Colonic mucosa (tissue), 4 donors: Measurements from ENCODE around the gene STX5. TPM values are rescaled to one million over a fixed set of nuclear protein-coding genes. Genes with fewer than 3 reads are reported as not detected.

Experiments
- DNase-seq: peaks from one replicate; pipeline ENCODE4 v3.0.0-alpha.2; 2020
- H3K27ac ChIP-seq: fragments of 200-600 bp; one replicate; pipeline ENCODE4 v1.8.0; 2021
- H3K27me3 ChIP-seq: fragments of 200-600 bp; one replicate; pipeline ENCODE4 v1.8.0; 2021
- H3K36me3 ChIP-seq: fragments of 200-600 bp; one replicate; pipeline ENCODE4 v1.8.0; 2021
- H3K4me1 ChIP-seq: fragments of 200-600 bp; one replicate; pipeline ENCODE4 v1.8.0; 2021; ENCODE audit warnings: mild to moderate bottlenecking
- H3K4me3 ChIP-seq: fragments of 200-600 bp; one replicate; pipeline ENCODE4 v1.8.0; 2021
- H3K9ac ChIP-seq, 2 donors: one replicate each; pipeline ENCODE4 v1.7.0; 2013; ENCODE audit warnings: control low read depth in 2 of 2, low read depth in 2 of 2, low read length in 2 of 2
- H3K9me3 ChIP-seq: fragments of 200-600 bp; one replicate; pipeline ENCODE4 v1.8.0; 2021
- CTCF ChIP-seq: fragments of 200-600 bp; IDR thresholded peaks from one replicate; pipeline ENCODE4 v1.8.0; 2022; ENCODE audit warnings: antibody characterized with exemption, mild to moderate bottlenecking
- intact Hi-C: fragments of 100-400 bp; cut with DNase I; formaldehyde crosslinking; loops from one replicate; pipeline ENCODE4 v1.14.1; 2022
- total RNA-seq, 2 donors: library from RNA; stranded (reverse); fragmentation: NEBNext Ultra II Directional in 1 of 2; extraction: Animal tissue kit (Norgen Biotek cat#: 25700) in 1 of 2; gene quantifications; one replicate each; pipeline ENCODE4 v1.2.1, GENCODE V29; 2021
- donor health status: healthy.
- donor health status: DM: no; HTN: no; CAD: no.
- donor health status: DM: no; HTN: no; CAD: no.

The STX5 gene
- total RNA-seq, 2 donors from 2014 or later: 38.0 to 43.3 TPM

GRCh38 chr11:62806611-62807121 lies 25.2 kb downstream of the STX5 start:
- TF ChIP-seq CTCF: no peak
- intact Hi-C loops: no loop called here
- no peak for DNase-seq
- Histone ChIP-seq H3K27ac (peak overlapping the region; percentile 4), H3K4me3 (no peak overlapping the region), H3K27me3 (no peaks in the 10 kb centered on the region), H3K4me1 (peaks cover 12% of the 10 kb centered on the region), H3K36me3 (peaks cover 4% of the 10 kb centered on the region), H3K9ac (peak overlapping the region; percentile 4 to 31), H3K9me3 (no peaks in the 10 kb centered on the region)

- H3K36me3 ChIP-seq: peaks cover 9% of the 10 kb centered on the region
- H3K4me1 ChIP-seq: peaks cover 12% of the 10 kb centered on the region
- H3K27me3 ChIP-seq: no peaks in the 10 kb centered on the region
- no peak for TF ChIP-seq CTCF
- peak overlapping the region; percentile 93 for H3K4me3 ChIP-seq
- peak; percentile 25 for DNase-seq
- no peaks in the 10 kb centered on the region for H3K9me3 ChIP-seq
- intact Hi-C loops: no loop called here
- H3K9ac ChIP-seq: peak overlapping the region in 1 of 2 donors; percentile 91
- peak overlapping the region; percentile 90 for H3K27ac ChIP-seq
These were observed 25.9 kb downstream of the STX5 start for GRCh38 chr11:62805961-62806441.

- DNase-seq: peak; percentile 96
- peak within 1 kb of the TSS; percentile 93 for H3K4me3 ChIP-seq
- no peaks in the 10 kb centered on the region for H3K27me3 ChIP-seq
- H3K4me1 ChIP-seq: peaks cover 12% of the 10 kb centered on the region
- H3K9me3 ChIP-seq: no peaks in the 10 kb centered on the region
- H3K27ac ChIP-seq: peak within 1 kb of the TSS; percentile 90
- peaks cover 12% of the 10 kb centered on the region for H3K36me3 ChIP-seq
- intact Hi-C loops: no loop called here
- no peak for TF ChIP-seq CTCF
- peak within 1 kb of the TSS; percentile 91 to 94 for H3K9ac ChIP-seq
These were observed 26.6 kb downstream of the STX5 start, which contains the start of gene NXF1 for GRCh38 chr11:62805076-62805892. NXF1 (minus strand) TSS chr11:62805440; CDS start chr11:62805356, 84 bp downstream.

- Histone ChIP-seq H3K9me3 (no peaks in the 10 kb centered on the region), H3K9ac (peak overlapping the region; percentile 65 to 94), H3K27ac (peak overlapping the region; percentile 90), H3K4me1 (peaks cover 12% of the 10 kb centered on the region), H3K36me3 (peaks cover 12% of the 10 kb centered on the region), H3K27me3 (no peaks in the 10 kb centered on the region), H3K4me3 (peak overlapping the region; percentile 93)
- no peak for TF ChIP-seq CTCF
- intact Hi-C loops: no loop called here
- no peak for DNase-seq
These were observed 27.4 kb downstream of the STX5 start for GRCh38 chr11:62804310-62805075.

- Histone ChIP-seq H3K4me1 (peaks cover 12% of the 10 kb centered on the region), H3K27me3 (no peaks in the 10 kb centered on the region), H3K36me3 (peaks cover 18% of the 10 kb centered on the region), H3K4me3 (no peak overlapping the region), H3K27ac (no peak overlapping the region), H3K9ac (no peak overlapping the region), H3K9me3 (no peaks in the 10 kb centered on the region)
- DNase-seq: no peak
- intact Hi-C loops: no loop called here
- TF ChIP-seq CTCF: no peak
These were observed 30.8 kb downstream of the STX5 start for GRCh38 chr11:62801071-62801470.
